ENCODE results near the gene CASZ1. TPM values are rescaled to one million over a fixed set of nuclear protein-coding genes. Genes with fewer than 3 reads are reported as not detected.

The CASZ1 gene
- total and polyA plus RNA-seq, 4 experiments from 2014 or later, result 0.13 to 8.8 (median 4.7) TPM

DNA sequence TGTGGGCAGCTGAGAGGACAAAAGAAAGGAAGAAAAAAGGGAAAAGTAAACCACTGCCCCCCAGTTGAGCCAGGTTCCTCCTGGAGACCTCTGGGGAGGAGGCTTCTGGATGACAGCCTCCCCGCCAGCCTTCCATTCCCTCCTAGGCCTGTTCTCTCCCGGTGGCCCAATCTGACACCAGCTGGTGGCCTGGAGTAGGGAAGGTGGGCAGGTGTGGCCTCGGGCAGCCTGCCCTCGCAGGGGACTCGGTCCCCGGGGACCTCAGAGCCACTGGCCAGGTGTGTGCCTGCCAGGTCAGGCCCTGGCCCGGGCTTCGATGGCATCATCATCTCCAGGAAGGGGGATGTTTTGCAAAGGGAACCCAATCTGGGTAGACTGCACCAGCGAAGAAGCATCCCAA, 159.0 kb downstream of the CASZ1 start:
- peaks cover 6% of the 10 kb centered on the region for H3K4me1 ChIP-seq (ENCODE audit: insufficient read depth, low read length)
- DNase-seq, result no peak
- Mint-ChIP-seq H3K9me3 (no peaks in the 10 kb centered on the region), H3K4me1 (peaks cover 0 to 10% (median under 1%) of the 10 kb centered on the region in 4 donors), H3K27ac (no peak overlapping the region), H3K27me3 (no peaks in the 10 kb centered on the region), H3K36me3 (peaks cover 2 to 3% of the 10 kb centered on the region in 2 donors), H3K4me3 (peak overlapping the region in 2 of 8 donors; percentile 15 to 39)
- no peak overlapping the region for H3K27ac ChIP-seq (ENCODE audit: low read depth, low read length)
- no peaks in the 10 kb centered on the region for H3K36me3 ChIP-seq (ENCODE audit: insufficient read depth, low read length)
- POLR2A ChIA-PET (ENCODE audit: partially characterized antibody), result interaction anchor here (1.3 kb wide), 1 partner anchor 8 kb away, joined by 3 read pairs; no protein-coding TSS in a partner anchor
- no peaks in the 10 kb centered on the region for H3K27me3 ChIP-seq (ENCODE audit: insufficient read depth, low read length)
- no peak overlapping the region for H3K4me3 ChIP-seq (ENCODE audit: low read length in 2 of 2)
- CTCF ChIA-PET (ENCODE audit: partially characterized antibody), result no interaction called here
- intact Hi-C loops (cut with micrococcal nuclease), result no loop called here
- H3K9me3 ChIP-seq (ENCODE audit: control insufficient read depth in 1 of 2, low read length in 2 of 2), result no peaks in the 10 kb centered on the region

DNA sequence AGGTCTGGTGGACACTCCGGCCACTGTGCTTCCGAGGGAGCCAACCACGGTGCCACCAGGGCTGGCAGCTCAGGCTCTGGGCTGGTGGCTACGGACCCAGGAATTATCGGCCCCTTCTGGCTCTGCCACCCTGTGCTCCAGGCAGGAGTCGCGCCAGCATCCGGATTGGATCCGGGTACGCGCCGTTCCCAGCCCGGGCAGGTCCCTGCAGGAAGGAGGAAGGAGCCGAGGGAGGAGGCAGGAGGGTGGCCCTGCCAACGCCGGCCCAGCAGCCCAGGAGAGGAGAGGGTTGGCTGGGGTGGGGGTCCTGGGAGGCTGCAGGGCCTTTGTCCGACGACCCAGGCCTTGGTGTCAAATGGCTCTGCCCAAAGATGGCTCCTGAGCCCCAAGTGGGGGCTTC, 160.5 kb downstream of the CASZ1 start:
- no peak for DNase-seq
- H3K36me3 ChIP-seq (ENCODE audit: insufficient read depth, low read length), result no peaks in the 10 kb centered on the region
- H3K4me1 ChIP-seq (ENCODE audit: insufficient read depth, low read length), result peaks cover 6% of the 10 kb centered on the region
- no peak overlapping the region for H3K27ac ChIP-seq (ENCODE audit: low read depth, low read length)
- CTCF ChIA-PET (ENCODE audit: partially characterized antibody), result no interaction called here
- H3K9me3 Mint-ChIP-seq, result no peaks in the 10 kb centered on the region
- no peak overlapping the region for H3K4me3 ChIP-seq (ENCODE audit: low read length in 2 of 2)
- peaks cover 2 to 3% of the 10 kb centered on the region in 2 donors for H3K36me3 Mint-ChIP-seq
- no peaks in the 10 kb centered on the region for H3K27me3 Mint-ChIP-seq
- H3K27ac Mint-ChIP-seq, result no peak overlapping the region
- no peaks in the 10 kb centered on the region for H3K27me3 ChIP-seq (ENCODE audit: insufficient read depth, low read length)
- H3K4me3 Mint-ChIP-seq, result no peak overlapping the region
- POLR2A ChIA-PET (ENCODE audit: partially characterized antibody), result interaction anchor here (1.3 kb wide), 1 partner anchor 9 kb away, joined by 3 read pairs; no protein-coding TSS in a partner anchor
- intact Hi-C loops (cut with micrococcal nuclease), result no loop called here
- peaks cover 0 to 10% (median under 1%) of the 10 kb centered on the region in 4 donors for H3K4me1 Mint-ChIP-seq
- H3K9me3 ChIP-seq (ENCODE audit: control insufficient read depth in 1 of 2, low read length in 2 of 2), result no peaks in the 10 kb centered on the region

DNA sequence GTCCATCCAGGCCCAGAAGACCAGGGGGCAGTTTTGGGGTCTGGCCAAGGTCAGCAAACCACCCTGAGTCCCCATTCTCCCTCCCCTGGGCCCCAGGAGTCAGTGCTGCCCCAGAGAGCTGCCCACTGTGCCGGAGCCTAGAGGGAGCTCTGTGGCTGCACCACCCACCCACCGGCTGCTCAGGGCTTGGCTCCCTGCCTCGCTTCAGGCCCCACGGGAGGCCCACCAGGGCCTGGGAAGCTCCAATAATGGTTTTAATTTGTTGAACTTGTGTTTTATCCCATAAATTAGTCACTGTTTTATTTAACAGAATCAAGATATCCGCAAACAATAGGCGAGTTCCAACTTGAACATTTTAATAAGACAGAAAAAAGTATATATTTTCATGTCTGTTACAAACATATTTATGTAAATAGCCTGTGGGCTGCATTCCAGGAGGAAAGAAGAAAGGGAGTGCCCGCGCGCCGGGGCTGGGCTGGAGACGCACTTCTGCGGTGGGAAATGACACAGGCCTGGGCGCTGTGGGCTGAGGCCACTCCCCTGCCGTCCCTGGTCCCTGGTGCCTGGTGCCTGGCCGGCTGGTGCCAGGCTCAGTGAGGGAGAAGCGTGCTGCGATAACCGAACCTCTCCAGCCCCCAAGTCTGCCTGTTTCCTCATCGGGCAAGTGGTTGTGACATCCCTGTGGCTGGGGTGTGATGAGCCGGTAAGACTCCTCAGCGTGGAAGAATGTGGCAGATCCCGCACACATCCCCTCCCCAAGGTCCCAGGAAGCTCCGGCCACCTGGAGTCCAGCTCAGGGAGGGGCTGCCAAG, 161.2 kb downstream of the CASZ1 start:
- Mint-ChIP-seq H3K9me3 (no peaks in the 10 kb centered on the region), H3K27ac (no peak overlapping the region), H3K27me3 (no peaks in the 10 kb centered on the region), H3K4me3 (no peak overlapping the region), H3K36me3 (peaks cover 6 to 7% of the 10 kb centered on the region in 2 donors), H3K4me1 (peaks cover 0 to 10% (median under 1%) of the 10 kb centered on the region in 4 donors)
- Histone ChIP-seq H3K27me3 (ENCODE audit: insufficient read depth, low read length) (no peaks in the 10 kb centered on the region), H3K27ac (ENCODE audit: low read depth, low read length) (no peak overlapping the region), H3K9me3 (ENCODE audit: control insufficient read depth in 1 of 2, low read length in 2 of 2) (no peaks in the 10 kb centered on the region), H3K4me1 (ENCODE audit: insufficient read depth, low read length) (peaks cover 6% of the 10 kb centered on the region), H3K36me3 (ENCODE audit: insufficient read depth, low read length) (no peaks in the 10 kb centered on the region), H3K4me3 (ENCODE audit: low read length in 2 of 2) (no peak overlapping the region)
- ChIA-PET CTCF (ENCODE audit: partially characterized antibody) (no interaction called here), POLR2A (ENCODE audit: partially characterized antibody) (no interaction called here)
- DNase-seq, result no peak
- intact Hi-C loops (cut with micrococcal nuclease), result no loop called here

DNA sequence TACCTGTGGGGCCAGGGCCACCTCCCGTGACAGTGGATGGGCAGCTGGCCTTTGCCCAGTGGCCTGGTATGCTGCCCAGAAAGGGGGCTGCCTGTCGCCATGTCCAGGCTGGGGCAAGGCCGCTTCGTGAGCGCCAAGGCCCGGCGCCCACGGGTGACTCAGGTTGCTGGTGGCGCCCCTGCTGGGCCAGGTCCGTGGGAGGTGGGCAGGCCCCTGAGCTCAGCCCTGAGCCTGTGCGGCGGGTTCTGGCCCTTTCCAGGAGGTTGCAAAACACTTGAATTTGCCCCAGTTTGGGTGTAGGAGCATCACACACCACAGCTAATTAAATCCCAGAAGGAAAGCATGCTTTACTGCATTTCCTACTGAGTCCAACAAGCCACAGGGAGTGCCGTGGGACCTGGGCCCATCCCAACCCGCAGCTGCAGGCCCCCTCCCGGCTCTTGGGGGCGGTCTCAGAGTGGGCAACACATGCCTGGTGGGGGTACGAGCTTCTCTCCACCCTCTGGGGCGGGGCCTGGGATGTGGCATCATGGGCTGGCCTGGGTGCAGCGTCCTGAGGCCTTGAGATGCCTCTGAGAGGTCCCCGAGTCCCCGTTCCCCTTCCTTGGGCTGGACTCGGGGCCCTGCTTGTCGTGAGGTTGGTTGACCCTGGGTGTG, 161.9 kb downstream of the CASZ1 start:
- intact Hi-C loops (cut with micrococcal nuclease), result no loop called here
- POLR2A ChIA-PET (ENCODE audit: partially characterized antibody), result no interaction called here
- Mint-ChIP-seq H3K36me3 (peaks cover 6 to 7% of the 10 kb centered on the region in 2 donors), H3K27me3 (no peaks in the 10 kb centered on the region), H3K4me1 (peaks cover 0 to 10% (median under 1%) of the 10 kb centered on the region in 4 donors), H3K9me3 (no peaks in the 10 kb centered on the region), H3K27ac (no peak overlapping the region), H3K4me3 (no peak overlapping the region)
- no peak for DNase-seq
- CTCF ChIA-PET (ENCODE audit: partially characterized antibody), result no interaction called here
- Histone ChIP-seq H3K9me3 (ENCODE audit: control insufficient read depth in 1 of 2, low read length in 2 of 2) (no peaks in the 10 kb centered on the region), H3K27ac (ENCODE audit: low read depth, low read length) (no peak overlapping the region), H3K4me1 (ENCODE audit: insufficient read depth, low read length) (peaks cover 6% of the 10 kb centered on the region), H3K27me3 (ENCODE audit: insufficient read depth, low read length) (no peaks in the 10 kb centered on the region), H3K4me3 (ENCODE audit: low read length in 2 of 2) (no peak overlapping the region), H3K36me3 (ENCODE audit: insufficient read depth, low read length) (no peaks in the 10 kb centered on the region)

DNA sequence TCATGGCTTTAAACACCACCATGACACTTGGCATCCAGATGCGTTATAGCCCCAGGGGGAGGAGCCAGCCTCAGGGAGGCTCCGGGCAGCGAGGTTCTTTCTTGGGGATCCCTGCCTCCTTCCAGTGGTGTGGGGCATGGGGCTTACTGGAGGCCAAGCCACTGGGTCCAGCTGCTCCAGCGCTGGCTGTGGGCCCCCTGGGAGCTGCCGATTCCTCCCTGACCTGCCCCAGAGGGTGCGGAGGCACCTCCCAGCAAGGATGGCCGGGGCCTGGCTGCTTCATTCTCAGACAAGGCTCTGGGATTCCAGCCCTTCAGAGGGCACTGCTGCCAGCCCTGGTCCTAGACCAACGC, 162.4 kb downstream of the CASZ1 start:
- H3K4me3 ChIP-seq (ENCODE audit: low read length in 2 of 2), result no peak overlapping the region
- peaks cover 6 to 10% of the 10 kb centered on the region in 2 donors for H3K36me3 Mint-ChIP-seq
- POLR2A ChIA-PET (ENCODE audit: partially characterized antibody), result no interaction called here
- H3K27me3 ChIP-seq (ENCODE audit: insufficient read depth, low read length), result no peaks in the 10 kb centered on the region
- H3K4me1 ChIP-seq (ENCODE audit: insufficient read depth, low read length), result peaks cover 6% of the 10 kb centered on the region
- no peak overlapping the region for H3K4me3 Mint-ChIP-seq
- no peaks in the 10 kb centered on the region for H3K27me3 Mint-ChIP-seq
- H3K36me3 ChIP-seq (ENCODE audit: insufficient read depth, low read length), result no peaks in the 10 kb centered on the region
- no peak overlapping the region for H3K27ac ChIP-seq (ENCODE audit: low read depth, low read length)
- no peak overlapping the region for H3K27ac Mint-ChIP-seq
- peaks cover 0 to 10% (median under 1%) of the 10 kb centered on the region in 4 donors for H3K4me1 Mint-ChIP-seq
- H3K9me3 ChIP-seq (ENCODE audit: control insufficient read depth in 1 of 2, low read length in 2 of 2), result no peaks in the 10 kb centered on the region
- intact Hi-C loops (cut with micrococcal nuclease), result no loop called here
- H3K9me3 Mint-ChIP-seq, result no peaks in the 10 kb centered on the region
- no peak for DNase-seq
- CTCF ChIA-PET (ENCODE audit: partially characterized antibody), result no interaction called here

DNA sequence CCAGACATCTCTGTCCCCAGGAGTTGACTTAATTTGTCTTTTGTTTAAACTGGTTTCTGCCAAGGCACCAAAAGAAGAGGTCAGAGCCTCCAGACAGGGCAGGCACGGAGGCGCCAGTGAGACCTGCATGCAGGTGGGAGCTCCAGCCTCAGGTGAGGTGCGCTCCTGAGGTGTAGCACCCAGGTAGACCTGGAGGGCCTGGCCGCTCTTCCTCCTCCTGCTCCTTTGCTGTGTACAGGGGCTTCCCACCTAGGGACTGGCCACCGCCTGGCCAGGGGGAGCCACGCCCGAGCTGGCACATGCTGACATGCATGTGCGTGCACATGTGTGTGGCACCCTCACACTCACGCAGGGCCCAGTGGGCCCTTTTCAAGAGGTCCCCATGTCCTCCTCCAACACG, 163.0 kb downstream of the CASZ1 start:
- ChIA-PET POLR2A (ENCODE audit: partially characterized antibody) (no interaction called here), CTCF (ENCODE audit: partially characterized antibody) (no interaction called here)
- peaks cover 0 to 10% (median under 1%) of the 10 kb centered on the region in 4 donors for H3K4me1 Mint-ChIP-seq
- Histone ChIP-seq H3K27me3 (ENCODE audit: insufficient read depth, low read length) (no peaks in the 10 kb centered on the region), H3K4me1 (ENCODE audit: insufficient read depth, low read length) (peaks cover 6% of the 10 kb centered on the region), H3K4me3 (ENCODE audit: low read length in 2 of 2) (no peak overlapping the region), H3K36me3 (ENCODE audit: insufficient read depth, low read length) (no peaks in the 10 kb centered on the region), H3K27ac (ENCODE audit: low read depth, low read length) (no peak overlapping the region), H3K9me3 (ENCODE audit: control insufficient read depth in 1 of 2, low read length in 2 of 2) (no peaks in the 10 kb centered on the region)
- no peak overlapping the region for H3K4me3 Mint-ChIP-seq
- DNase-seq, result no peak
- H3K36me3 Mint-ChIP-seq, result peaks cover 6 to 10% of the 10 kb centered on the region in 2 donors
- no peaks in the 10 kb centered on the region for H3K27me3 Mint-ChIP-seq
- H3K27ac Mint-ChIP-seq, result peak overlapping the region in 2 of 7 donors; percentile 21 to 63
- H3K9me3 Mint-ChIP-seq, result no peaks in the 10 kb centered on the region
- intact Hi-C loops (cut with micrococcal nuclease), result no loop called here

DNA sequence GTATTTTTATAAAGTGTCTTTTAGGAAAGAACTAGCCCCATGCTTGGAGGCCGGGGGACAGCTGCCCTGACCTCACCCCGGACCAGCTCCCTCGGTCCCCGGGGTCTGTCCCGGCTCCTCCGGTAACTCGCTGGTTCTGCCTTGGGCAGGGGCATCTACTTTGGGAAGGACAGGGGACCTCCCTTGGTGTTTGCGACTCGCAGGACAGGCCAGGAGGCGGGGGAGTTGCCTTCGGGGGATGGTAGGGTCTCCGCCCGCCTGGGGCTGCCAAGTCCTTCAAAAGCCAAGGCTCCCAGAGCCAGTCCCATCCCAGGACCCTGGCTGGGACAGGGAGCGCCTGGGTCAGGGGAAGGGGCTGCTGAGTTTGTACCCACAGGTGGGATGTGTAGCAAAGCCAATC, 163.8 kb downstream of the CASZ1 start:
- POLR2A ChIA-PET (ENCODE audit: partially characterized antibody), result no interaction called here

More for the DNA sequence above, 163.8 kb downstream of the CASZ1 start:
- no peak overlapping the region for H3K4me3 Mint-ChIP-seq
- no peaks in the 10 kb centered on the region for H3K27me3 Mint-ChIP-seq
- CTCF ChIA-PET (ENCODE audit: partially characterized antibody), result no interaction called here
- no peaks in the 10 kb centered on the region for H3K36me3 ChIP-seq (ENCODE audit: insufficient read depth, low read length)
- H3K27ac Mint-ChIP-seq, result no peak overlapping the region
- no peak overlapping the region for H3K4me3 ChIP-seq (ENCODE audit: low read length in 2 of 2)
- H3K36me3 Mint-ChIP-seq, result peaks cover 6 to 10% of the 10 kb centered on the region in 2 donors
- no peak overlapping the region for H3K27ac ChIP-seq (ENCODE audit: low read depth, low read length)
- H3K4me1 Mint-ChIP-seq, result peaks cover 0 to 6% (median under 1%) of the 10 kb centered on the region in 4 donors
- no peaks in the 10 kb centered on the region for H3K27me3 ChIP-seq (ENCODE audit: insufficient read depth, low read length)
- H3K9me3 ChIP-seq (ENCODE audit: control insufficient read depth in 1 of 2, low read length in 2 of 2), result no peaks in the 10 kb centered on the region
- DNase-seq, result no peak
- H3K9me3 Mint-ChIP-seq, result no peaks in the 10 kb centered on the region
- peaks cover 3% of the 10 kb centered on the region for H3K4me1 ChIP-seq (ENCODE audit: insufficient read depth, low read length)
- intact Hi-C loops (cut with micrococcal nuclease), result no loop called here
